Hematopoietic multipotent progenitor cell (in vitro differentiated cells): ENCODE measurements around the gene SIK2. TPM values are rescaled to one million over a fixed set of nuclear protein-coding genes. Genes with fewer than 3 reads are reported as not detected.
"Not testable (repeated sequence)": the region's sequence is repeated elsewhere in the genome, so short reads cannot be mapped to it uniquely, and the experiment has no call there.

Experiments used
- DNase-seq, 3 donors: peaks; one replicate each; pipeline ENCODE4 v3.0.0-alpha.2; 2011 to 2015; ENCODE audit warnings: low read depth in 2 of 3, low spot score in 2 of 3
- total RNA-seq: library from RNA; depleted of rRNA; stranded (reverse); fragments of >200 nt; gene quantifications from one replicate; pipeline ENCODE4 v1.2.3, GENCODE V29; 2012

SIK2 gene
- total RNA-seq, 1 donor = 8.1 TPM

DNA sequence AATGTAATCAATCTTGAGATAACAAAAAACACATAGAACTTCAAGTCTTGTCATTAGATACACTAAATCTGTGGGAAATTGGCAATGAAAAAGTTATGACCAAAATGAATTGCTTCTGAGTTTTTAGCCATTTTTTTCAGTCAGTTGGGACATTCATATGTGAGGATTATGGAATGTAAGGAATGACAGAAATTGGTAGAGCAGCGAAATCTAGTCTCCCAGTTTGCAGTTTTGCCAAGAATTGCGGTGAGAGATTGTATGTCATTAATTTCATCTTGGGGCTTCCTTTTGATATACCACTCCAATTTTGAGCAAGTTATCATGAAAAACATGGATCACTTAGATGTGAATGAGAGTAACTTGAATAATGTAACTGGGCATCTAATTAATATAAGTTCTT, 49.9 kb downstream of the SIK2 start:
- no peak for DNase-seq

DNA sequence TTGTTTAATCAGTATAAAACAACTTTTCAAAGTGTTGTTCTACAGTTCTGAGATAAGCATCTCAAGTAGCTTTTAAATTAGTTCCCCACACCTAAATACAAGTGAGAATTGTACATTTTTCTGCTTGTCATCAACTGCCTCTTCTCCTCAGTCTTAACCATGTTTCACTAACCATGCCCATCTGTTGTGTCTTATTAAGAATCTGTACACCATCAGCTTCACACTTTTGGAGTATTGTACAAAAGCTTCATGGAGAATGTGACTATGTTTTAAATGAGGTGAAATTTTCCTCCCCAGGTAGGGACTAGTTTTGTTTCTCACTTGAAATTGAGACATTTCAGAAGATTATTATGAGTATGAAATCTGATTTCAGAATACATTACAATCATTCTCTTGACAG, 52.4 kb downstream of the SIK2 start:
- no peak for DNase-seq

- no peak for DNase-seq
These were observed 53.7 kb downstream of the SIK2 start for GRCh38 chr11:111655924-111656323.

GRCh38 chr11:111657905-111658304, 55.7 kb downstream of the SIK2 start:
- not testable (repeated sequence) for DNase-seq

- not testable (repeated sequence) for DNase-seq
These were observed 56.2 kb downstream of the SIK2 start for GRCh38 chr11:111658493-111658892.

GRCh38 chr11:111659201-111660115, 57.2 kb downstream of the SIK2 start:
- DNase-seq = peak in 1 of 3 donors; percentile 4

DNA sequence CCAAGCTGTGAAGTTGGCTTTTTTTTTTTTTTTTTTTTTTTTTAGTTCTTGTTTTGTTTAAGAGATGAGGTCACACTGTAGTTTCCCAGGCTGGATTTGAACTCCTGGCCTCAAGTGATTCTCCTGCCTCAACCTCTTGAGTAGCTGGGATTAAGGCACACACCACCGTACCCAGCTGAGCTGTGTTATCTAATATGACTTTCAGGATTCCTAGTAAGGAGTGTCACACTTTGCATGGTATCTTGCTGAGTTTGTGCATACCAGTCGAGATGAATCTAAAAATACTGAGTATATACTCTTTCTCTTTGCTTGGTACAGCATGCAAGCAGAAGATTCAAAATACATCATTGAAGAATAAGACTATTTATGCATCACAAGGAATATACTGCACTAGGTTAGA, 58.6 kb downstream of the SIK2 start:
- no peak for DNase-seq

GRCh38 chr11:111663820-111664219, 61.6 kb downstream of the SIK2 start:
- no peak for DNase-seq

DNA sequence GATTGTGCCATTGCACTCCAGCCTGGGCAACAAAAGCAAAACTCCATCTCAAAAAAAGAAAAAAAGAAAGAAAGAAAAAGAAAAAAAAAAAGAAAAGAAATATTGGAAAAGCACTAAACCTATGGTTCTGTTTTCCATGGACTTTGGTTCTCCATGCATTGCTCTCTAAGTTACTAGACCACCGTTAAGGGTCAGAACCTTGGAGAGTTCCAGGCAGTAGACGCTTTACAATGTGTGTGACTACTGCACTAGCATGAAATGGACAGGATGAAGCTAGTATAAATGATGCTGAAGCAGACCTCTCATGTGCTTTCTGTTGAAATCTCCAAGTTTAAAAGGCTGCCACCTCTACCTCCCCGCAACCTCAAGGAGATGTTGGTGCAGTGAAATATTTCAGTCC, 63.5 kb downstream of the SIK2 start:
- DNase-seq = peak in 2 of 3 donors; percentile 4 to 57

GRCh38 chr11:111668980-111669379, 66.7 kb downstream of the SIK2 start:
- no peak for DNase-seq

GRCh38 chr11:111671383-111671782, 69.1 kb downstream of the SIK2 start:
- no peak for DNase-seq

GRCh38 chr11:111672949-111673348, 70.7 kb downstream of the SIK2 start:
- DNase-seq = no peak

DNA sequence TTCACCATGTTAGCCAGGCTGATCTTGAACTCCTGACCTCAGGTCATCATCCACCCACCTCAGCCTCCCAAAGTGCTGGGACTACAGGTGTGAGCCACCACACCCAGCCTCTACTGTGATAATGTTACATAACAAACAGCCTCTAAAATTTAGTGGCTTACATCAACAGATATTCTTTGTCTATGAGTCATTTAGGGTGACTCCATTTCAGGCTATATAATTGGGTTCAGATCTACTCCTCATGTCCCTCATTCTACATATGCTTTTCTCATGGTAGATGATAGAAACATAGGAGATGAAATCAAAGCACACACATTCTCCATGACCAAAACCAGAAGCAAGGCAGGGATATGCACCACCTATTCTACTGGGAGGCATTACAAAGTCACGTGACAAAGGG, 72.7 kb downstream of the SIK2 start:
- DNase-seq = no peak

- no peak for DNase-seq
These were observed 73.6 kb downstream of the SIK2 start for GRCh38 chr11:111675891-111676290.

- DNase-seq = no peak
These were observed 74.8 kb downstream of the SIK2 start for GRCh38 chr11:111676878-111677585.

GRCh38 chr11:111680486-111681175, 78.4 kb downstream of the SIK2 start:
- no peak for DNase-seq

DNA sequence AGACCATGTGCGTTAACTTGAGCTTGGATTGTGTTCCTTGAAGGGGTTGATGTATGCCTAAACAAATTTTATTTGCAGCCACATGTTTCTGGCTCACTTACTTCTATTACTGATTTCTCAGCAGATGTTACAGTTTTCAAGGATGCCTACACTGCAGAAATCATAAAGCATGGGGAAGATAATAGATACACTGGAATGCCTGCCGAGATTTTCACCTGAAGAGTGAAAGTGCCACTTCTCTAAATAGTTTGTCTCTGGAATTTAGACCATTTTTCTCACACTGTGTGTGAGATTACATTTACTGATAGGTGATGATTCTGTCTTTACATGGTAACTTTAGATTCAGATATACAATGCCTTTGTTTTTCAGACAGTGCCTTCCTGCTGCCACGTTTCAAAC, 81.6 kb downstream of the SIK2 start:
- no peak for DNase-seq

- no peak for DNase-seq
These were observed 82.0 kb downstream of the SIK2 start for GRCh38 chr11:111684251-111684650.

DNA sequence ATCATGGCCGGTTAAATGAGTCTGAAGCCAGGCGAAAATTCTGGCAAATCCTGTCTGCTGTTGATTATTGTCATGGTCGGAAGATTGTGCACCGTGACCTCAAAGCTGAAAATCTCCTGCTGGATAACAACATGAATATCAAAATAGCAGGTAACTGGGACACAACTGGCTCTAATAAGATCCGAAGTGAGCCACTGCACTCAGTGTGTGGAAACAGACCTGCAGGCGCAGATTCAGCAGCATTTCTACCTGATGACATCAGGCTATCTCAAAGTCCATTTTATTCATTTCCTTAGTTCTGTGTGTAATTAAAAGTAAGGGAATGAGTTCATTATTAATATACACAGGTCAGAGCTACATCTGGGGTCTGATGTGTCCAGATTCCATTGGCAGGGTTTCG, 85.8 kb downstream of the SIK2 start:
- DNase-seq = no peak

GRCh38 chr11:111691176-111691575, 88.9 kb downstream of the SIK2 start:
- no peak for DNase-seq

DNA sequence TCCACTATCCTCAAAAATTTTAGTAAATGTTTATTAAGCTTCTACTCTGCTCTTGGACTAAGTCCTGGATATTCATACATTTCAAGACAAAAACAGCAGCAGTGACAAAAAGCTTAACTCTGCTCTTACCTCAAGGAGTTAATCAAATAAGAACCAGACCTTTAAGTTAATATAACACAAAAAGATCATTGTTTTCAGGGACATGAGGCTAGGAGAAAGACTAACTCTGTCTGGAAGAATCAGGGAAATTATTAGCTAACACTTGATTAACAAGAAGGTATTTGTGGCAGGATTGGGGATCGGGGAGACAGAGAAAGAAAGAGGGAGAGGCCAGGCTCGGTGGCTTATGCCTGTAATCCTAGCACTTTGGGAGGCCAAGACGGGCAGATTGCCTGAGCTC, 89.5 kb downstream of the SIK2 start:
- DNase-seq = no peak
